ENCODE results near the gene RPS2. TPM values are rescaled to one million over a fixed set of nuclear protein-coding genes. Genes with fewer than 3 reads are reported as not detected.

RPS2 gene
- total and polyA plus RNA-seq, 8 donors, result 1,832 to 2,607 (median 2,226) TPM

- peaks cover 29 to 58% of the 10 kb centered on the region in 2 donors for H3K27me3 ChIP-seq
- H3K4me1 ChIP-seq, result peaks cover 19 to 39% of the 10 kb centered on the region in 2 donors
- DNase-seq (no peak), ATAC-seq (no peak)
- peaks cover 0 to 24% of the 10 kb centered on the region in 2 donors for H3K36me3 ChIP-seq
- TF ChIP-seq, protein P1, sequence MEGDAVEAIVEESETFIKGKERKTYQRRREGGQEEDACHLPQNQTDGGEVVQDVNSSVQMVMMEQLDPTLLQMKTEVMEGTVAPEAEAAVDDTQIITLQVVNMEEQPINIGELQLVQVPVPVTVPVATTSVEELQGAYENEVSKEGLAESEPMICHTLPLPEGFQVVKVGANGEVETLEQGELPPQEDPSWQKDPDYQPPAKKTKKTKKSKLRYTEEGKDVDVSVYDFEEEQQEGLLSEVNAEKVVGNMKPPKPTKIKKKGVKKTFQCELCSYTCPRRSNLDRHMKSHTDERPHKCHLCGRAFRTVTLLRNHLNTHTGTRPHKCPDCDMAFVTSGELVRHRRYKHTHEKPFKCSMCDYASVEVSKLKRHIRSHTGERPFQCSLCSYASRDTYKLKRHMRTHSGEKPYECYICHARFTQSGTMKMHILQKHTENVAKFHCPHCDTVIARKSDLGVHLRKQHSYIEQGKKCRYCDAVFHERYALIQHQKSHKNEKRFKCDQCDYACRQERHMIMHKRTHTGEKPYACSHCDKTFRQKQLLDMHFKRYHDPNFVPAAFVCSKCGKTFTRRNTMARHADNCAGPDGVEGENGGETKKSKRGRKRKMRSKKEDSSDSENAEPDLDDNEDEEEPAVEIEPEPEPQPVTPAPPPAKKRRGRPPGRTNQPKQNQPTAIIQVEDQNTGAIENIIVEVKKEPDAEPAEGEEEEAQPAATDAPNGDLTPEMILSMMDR (IDR thresholded peaks at IDR 0.05), result no peak
- intact Hi-C loops (cut with DNase I), result no loop called here
- no peak overlapping the region for H3K27ac ChIP-seq
- H3K4me3 ChIP-seq, result no peak overlapping the region
- H3K9me3 ChIP-seq, result no peaks in the 10 kb centered on the region
These were observed 21.0 kb upstream of the RPS2 start for GRCh38 chr16:1985466-1986150.

DNA sequence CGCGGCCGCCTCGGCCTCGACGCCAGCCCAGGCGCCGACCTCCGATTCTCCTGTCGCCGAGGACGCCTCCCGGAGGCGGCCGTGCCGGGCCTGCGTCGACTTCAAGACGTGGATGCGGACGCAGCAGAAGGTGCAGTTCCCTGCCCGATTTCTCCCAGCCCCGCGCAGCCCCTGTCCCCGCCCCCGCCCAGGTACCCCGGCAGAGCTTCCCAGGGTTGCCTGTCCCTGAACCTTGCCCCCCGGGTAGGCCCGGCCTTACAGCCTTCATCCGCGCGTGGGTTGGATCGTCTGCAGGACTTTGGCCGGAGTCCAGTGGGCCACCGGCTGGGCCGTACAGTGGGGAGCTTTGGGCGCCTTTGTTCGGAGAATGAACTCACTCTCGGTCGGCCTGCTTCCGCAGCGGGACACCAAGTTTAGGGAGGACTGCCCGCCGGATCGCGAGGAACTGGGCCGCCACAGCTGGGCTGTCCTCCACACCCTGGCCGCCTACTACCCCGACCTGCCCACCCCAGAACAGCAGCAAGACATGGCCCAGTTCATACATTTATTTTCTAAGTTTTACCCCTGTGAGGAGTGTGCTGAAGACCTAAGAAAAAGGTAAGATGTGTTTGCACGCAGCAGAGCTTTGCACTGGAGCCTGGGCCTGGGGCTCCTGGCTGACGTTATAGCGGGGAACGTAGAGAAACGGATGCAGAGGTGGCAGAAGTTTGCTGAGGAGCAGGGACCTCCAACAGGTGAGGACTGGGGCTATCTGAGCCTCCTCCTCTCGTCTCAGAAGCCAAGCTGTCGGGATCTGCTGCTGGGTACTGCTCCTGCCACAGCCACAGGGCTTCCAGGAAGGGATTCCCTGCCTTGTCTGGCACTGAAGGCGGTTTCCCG is 20.0 kb upstream of the RPS2 start:
- TF ChIP-seq, protein P1 (IDR thresholded peaks at IDR 0.05), result no peak
- ATAC-seq (no peak), DNase-seq (no peak)
- Histone ChIP-seq H3K9me3 (no peaks in the 10 kb centered on the region), H3K27ac (peak overlapping the region; percentile 63 to 88), H3K4me3 (peak overlapping the region; percentile 71 to 88), H3K4me1 (peaks cover 15 to 29% of the 10 kb centered on the region in 2 donors), H3K36me3 (peaks cover 0 to 24% of the 10 kb centered on the region in 2 donors), H3K27me3 (peaks cover 34 to 58% of the 10 kb centered on the region in 2 donors)
- intact Hi-C loops (cut with DNase I), result no loop called here

DNA sequence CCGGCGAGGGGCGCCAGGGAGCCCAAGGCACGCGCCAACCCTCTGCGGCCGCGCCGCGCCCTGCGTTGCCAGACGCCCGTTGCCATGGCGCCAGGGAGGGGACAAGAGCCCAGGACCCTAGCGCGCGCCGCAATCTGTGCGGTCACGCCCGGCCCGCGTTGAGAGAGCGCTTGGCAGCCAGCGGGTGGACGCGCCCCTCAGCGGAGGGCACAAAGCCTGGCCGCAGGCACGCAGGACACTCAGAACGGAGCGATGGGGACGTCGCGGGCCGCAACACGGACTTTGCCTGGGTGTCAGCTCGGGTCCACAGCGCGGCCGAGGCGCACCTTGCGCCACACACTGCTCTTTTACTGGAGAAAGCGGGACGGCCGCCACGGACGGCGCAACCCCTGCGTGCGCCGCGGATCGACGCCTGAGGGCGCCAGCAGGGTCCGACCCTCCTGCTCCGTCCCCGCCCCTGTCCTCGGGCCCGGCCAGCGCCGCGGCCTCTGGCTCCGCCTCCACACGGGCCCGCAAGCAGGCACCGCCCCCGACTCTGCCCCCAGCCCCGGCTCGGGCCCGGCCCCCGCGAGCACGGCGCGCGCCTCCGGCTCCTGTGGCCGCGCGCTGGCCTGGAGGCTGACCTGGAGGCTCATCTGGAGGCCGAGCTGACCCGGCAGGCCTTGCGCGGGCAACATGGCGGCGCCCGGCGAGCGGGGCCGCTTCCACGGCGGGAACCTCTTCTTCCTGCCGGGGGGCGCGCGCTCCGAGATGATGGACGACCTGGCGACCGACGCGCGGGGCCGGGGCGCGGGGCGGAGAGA is 19.1 kb upstream of the RPS2 start, which contains the start of gene GFER:
Gene GFER, plus strand, starts transcription at position 650 of the 803 bp plus-strand sequence. Its CDS starts 26 bp downstream, at position 676.
- ATAC-seq (peak; percentile 89), DNase-seq (peak; percentile 91 to 97 (median 93))
- TF ChIP-seq, protein P1 (IDR thresholded peaks at IDR 0.05), result peak; percentile 38 to 48
- peaks cover 0 to 32% of the 10 kb centered on the region in 2 donors for H3K36me3 ChIP-seq
- H3K9me3 ChIP-seq, result no peaks in the 10 kb centered on the region
- peaks cover 15 to 32% of the 10 kb centered on the region in 2 donors for H3K4me1 ChIP-seq
- H3K27me3 ChIP-seq, result peaks cover 30 to 58% of the 10 kb centered on the region in 2 donors
- intact Hi-C loops (cut with DNase I), result no loop called here
- peak within 1 kb of the TSS; percentile 71 to 88 for H3K4me3 ChIP-seq
- peak within 1 kb of the TSS; percentile 63 to 88 for H3K27ac ChIP-seq

DNA sequence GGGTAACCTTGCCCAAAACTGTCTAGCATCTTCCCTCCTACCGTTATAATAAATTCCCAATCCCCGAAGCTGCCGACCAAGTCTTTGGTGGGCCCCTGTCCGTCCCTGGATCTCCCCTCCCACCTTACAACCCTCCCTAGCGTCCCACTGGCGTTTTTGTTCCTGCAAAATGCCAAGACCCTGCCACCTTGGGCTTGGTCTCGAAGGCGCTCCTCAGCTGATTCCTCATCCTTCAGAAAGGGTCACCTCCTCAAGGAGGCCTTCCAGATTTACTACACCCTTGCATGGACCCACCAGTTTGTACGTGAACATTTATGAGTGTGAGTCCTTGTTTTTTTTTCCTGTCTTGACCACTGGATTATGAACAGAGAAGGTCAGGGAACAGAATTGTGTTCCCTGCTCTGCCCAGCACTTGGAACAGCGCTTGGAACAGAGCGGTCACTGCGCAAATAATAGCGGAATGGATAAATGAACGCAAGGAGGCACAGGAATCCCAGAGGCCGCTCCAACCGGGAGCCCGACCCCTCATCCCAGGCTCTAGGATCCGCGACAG is 18.4 kb upstream of the RPS2 start:
- no peak for ATAC-seq
- no peaks in the 10 kb centered on the region for H3K9me3 ChIP-seq
- TF ChIP-seq, protein P1 (IDR thresholded peaks at IDR 0.05), result no peak
- H3K27me3 ChIP-seq, result peaks cover 24 to 58% of the 10 kb centered on the region in 2 donors
- peaks cover 15 to 34% of the 10 kb centered on the region in 2 donors for H3K4me1 ChIP-seq
- intact Hi-C loops (cut with DNase I), result no loop called here
- H3K4me3 ChIP-seq, result peak overlapping the region; percentile 71 to 88
- H3K36me3 ChIP-seq, result peaks cover 0 to 39% of the 10 kb centered on the region in 2 donors
- H3K27ac ChIP-seq, result peak overlapping the region; percentile 63 to 88
- DNase-seq, result no peak
